Hematopoietic multipotent progenitor cell (in vitro differentiated cells): ENCODE results near the gene POC1A. TPM values are rescaled to one million over a fixed set of nuclear protein-coding genes. Genes with fewer than 3 reads are reported as not detected.

Source experiments
- DNase-seq, 3 donors: peaks; one replicate each; pipeline ENCODE4 v3.0.0-alpha.2; 2011 to 2015; ENCODE audit warnings: low read depth in 2 of 3, low spot score in 2 of 3
- total RNA-seq: library from RNA; depleted of rRNA; stranded (reverse); fragments of >200 nt; gene quantifications from one replicate; pipeline ENCODE4 v1.2.3, GENCODE V29; 2012

POC1A gene
- total RNA-seq, 1 donor: 6.7 TPM

GRCh38 chr3:52108302-52109232, 45.7 kb downstream of the POC1A start:
- DNase-seq: no peak

- DNase-seq: no peak
Measured at GRCh38 chr3:52106951-52107611, 47.1 kb downstream of the POC1A start.

- no peak for DNase-seq
Measured at GRCh38 chr3:52104684-52105640, 49.3 kb downstream of the POC1A start.

GRCh38 chr3:52102934-52103333, 51.3 kb downstream of the POC1A start:
- no peak for DNase-seq

GRCh38 chr3:52099001-52099401, 55.2 kb downstream of the POC1A start:
- no peak for DNase-seq

- DNase-seq: no peak
Measured at GRCh38 chr3:52097851-52098507, 56.2 kb downstream of the POC1A start.

- DNase-seq: no peak
Measured at GRCh38 chr3:52095990-52096775, 58.0 kb downstream of the POC1A start.

- no peak for DNase-seq
Measured at GRCh38 chr3:52094571-52095485, 59.4 kb downstream of the POC1A start.

GRCh38 chr3:52093756-52094545, 60.3 kb downstream of the POC1A start:
- no peak for DNase-seq

GRCh38 chr3:52092891-52093290, 61.3 kb downstream of the POC1A start:
- DNase-seq: no peak

GRCh38 chr3:52092271-52092660, 62.0 kb downstream of the POC1A start:
- DNase-seq: no peak

GRCh38 chr3:52091586-52092270, 62.5 kb downstream of the POC1A start:
- DNase-seq: no peak

- DNase-seq: no peak
Measured at GRCh38 chr3:52090933-52091468, 63.2 kb downstream of the POC1A start.

GRCh38 chr3:52090131-52090932, 63.9 kb downstream of the POC1A start:
- no peak for DNase-seq

- DNase-seq: no peak
Measured at GRCh38 chr3:52089691-52090090, 64.5 kb downstream of the POC1A start.
